Right atrium auricular region (tissue), 2 donors: ENCODE data around the gene EPPIN. TPM values are rescaled to one million over a fixed set of nuclear protein-coding genes. Genes with fewer than 3 reads are reported as not detected.
"Not testable (repeated sequence)": the region's sequence is repeated elsewhere in the genome, so short reads cannot be mapped to it uniquely, and the experiment has no call there.

ENCODE experiments used
- DNase-seq: peaks from one replicate; pipeline ENCODE4 v3.0.0-alpha.2; 2019; ENCODE audit warnings: low spot score
- H3K27ac ChIP-seq, 2 donors: fragments of 200-600 bp; sonication (generic); 1 replicate in 1 of 2; 2 replicates in 1 of 2; pipeline ENCODE4 v1.5.1; 2016 to 2019
- H3K27me3 ChIP-seq, 2 donors: fragments of 200-600 bp; sonication (generic); one replicate each; pipeline versions ENCODE4 v1.5.1 to v1.6.0; 2017 to 2019
- H3K36me3 ChIP-seq: fragments of 200-600 bp; sonication (generic); one replicate; pipeline ENCODE4 v1.5.1; 2016
- H3K4me1 ChIP-seq, 2 donors: fragments of 200-600 bp; sonication (generic); one replicate each; pipeline versions ENCODE4 v1.5.1 to v1.6.0; 2017 to 2019
- H3K4me3 ChIP-seq, 2 donors: fragments of 200-600 bp; sonication (generic); 1 replicate in 1 of 2; 2 replicates in 1 of 2; pipeline ENCODE4 v1.5.1; 2017 to 2019; ENCODE audit warnings: mild to moderate bottlenecking in 1 of 2, moderate library complexity in 1 of 2
- H3K9me3 ChIP-seq, 2 donors: fragments of 200-600 bp; sonication (generic); one replicate each; pipeline ENCODE4 v1.5.1; 2019
- CTCF ChIP-seq, 2 donors: fragments of 200-600 bp; sonication (generic); IDR thresholded peaks; one replicate each; pipeline ENCODE4 v1.5.1; 2019; ENCODE audit warnings: antibody characterized with exemption in 2 of 2
- total RNA-seq, 2 donors: library from RNA; depleted of rRNA; stranded (reverse); fragments of >200 nt; gene quantifications; one replicate each; pipeline ENCODE4 v1.1.0, GENCODE V29; 2016

The EPPIN gene
- total RNA-seq = not detected

DNA sequence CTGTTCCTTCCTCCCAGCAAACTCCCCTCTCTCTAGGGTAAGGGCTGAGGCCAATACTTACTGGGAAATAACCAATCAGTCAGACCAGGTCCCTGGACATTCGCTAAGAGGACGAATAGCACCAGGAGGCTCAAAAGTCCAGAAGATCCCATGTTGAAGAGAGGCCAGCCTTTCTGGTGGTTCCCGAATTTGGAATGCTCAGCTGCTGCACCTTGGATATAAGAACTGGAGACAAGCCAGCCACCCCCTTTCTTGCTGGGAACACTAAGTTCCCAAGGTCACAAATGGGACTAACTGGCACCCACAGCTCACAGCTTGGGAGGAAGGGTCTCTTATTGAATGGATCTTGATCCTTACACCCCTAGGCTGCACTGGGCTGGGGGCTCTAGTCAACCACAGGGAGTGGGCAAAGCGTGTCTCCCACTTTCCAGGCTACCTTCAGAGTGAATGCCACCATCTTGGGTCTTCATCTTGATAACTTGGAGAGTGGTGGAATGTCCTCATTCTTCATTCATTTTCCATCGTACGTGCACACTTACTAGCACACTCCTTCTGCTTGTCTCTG lies at the start of gene EPPIN:
TSS of gene EPPIN (minus strand) at position 196 of the 565 bp plus-strand sequence. CDS start at position 152, 44 bp downstream.
- H3K27ac ChIP-seq = no peak within 1 kb of the TSS
- no peak within 1 kb of the TSS for H3K4me3 ChIP-seq
- TF ChIP-seq CTCF (IDR thresholded peaks at IDR 0.05) = no peak
- no peaks in the 10 kb centered on the region for H3K9me3 ChIP-seq
- DNase-seq = no peak
- H3K4me1 ChIP-seq = no peaks in the 10 kb centered on the region
- no peaks in the 10 kb centered on the region for H3K36me3 ChIP-seq
- H3K27me3 ChIP-seq = no peaks in the 10 kb centered on the region

DNA sequence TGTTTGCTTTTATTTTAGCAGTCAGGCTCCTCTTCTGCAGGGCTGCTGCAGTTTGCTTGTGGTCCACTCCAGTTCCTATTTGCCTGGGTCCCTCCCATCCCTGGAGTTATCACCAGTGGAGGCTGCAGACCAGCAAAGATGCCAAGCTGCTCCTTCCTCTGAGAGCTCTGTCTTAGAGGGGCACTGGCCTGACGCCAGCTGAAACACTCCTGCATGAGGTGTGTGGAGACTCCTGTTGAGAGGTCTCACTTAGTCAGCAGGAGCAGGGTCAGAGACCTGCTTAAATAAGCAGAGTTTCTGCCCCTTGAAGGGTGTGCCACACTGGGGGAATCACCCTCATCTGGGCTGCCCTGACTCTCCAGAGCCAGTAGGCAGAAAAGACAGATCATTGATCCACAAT lies 48.0 kb upstream of the EPPIN start:
- DNase-seq = no peak
- TF ChIP-seq CTCF (IDR thresholded peaks at IDR 0.05) = no peak
- Histone ChIP-seq H3K9me3 (peaks cover 0 to 7% of the 10 kb centered on the region in 2 donors), H3K4me1 (no peaks in the 10 kb centered on the region), H3K27ac (no peak overlapping the region), H3K36me3 (no peaks in the 10 kb centered on the region), H3K27me3 (no peaks in the 10 kb centered on the region), H3K4me3 (no peak overlapping the region)

DNA sequence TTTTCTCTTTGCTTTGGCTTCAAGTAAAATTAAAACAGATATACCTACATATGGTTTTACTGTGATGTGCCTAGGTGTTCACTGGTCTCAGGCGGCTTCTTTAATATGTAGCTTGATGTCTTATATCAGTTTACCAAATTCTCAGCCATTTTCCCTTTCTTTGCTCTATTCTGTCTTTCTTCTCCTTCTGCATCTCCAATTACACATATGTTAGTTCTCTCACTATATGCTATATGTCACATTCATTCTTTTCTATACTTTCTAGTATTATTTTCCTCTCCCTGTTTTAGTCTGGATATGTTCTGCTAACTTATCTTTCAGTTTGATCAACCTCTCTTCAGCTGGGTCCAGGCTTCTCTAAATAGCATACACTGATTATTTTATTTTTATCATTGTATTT lies 46.3 kb upstream of the EPPIN start:
- no peak overlapping the region for H3K4me3 ChIP-seq
- no peak for TF ChIP-seq CTCF (IDR thresholded peaks at IDR 0.05)
- H3K4me1 ChIP-seq = no peaks in the 10 kb centered on the region
- H3K27me3 ChIP-seq = no peaks in the 10 kb centered on the region
- no peaks in the 10 kb centered on the region for H3K36me3 ChIP-seq
- peaks cover 0 to 7% of the 10 kb centered on the region in 2 donors for H3K9me3 ChIP-seq
- no peak for DNase-seq
- no peak overlapping the region for H3K27ac ChIP-seq

- H3K4me3 ChIP-seq = no peak overlapping the region
- DNase-seq = no peak
- TF ChIP-seq CTCF (IDR thresholded peaks at IDR 0.05) = peak in 1 of 2 donors; percentile 34
- H3K27me3 ChIP-seq = no peaks in the 10 kb centered on the region
- peaks cover 0 to 7% of the 10 kb centered on the region in 2 donors for H3K9me3 ChIP-seq
- H3K4me1 ChIP-seq = no peaks in the 10 kb centered on the region
- H3K27ac ChIP-seq = no peak overlapping the region
- H3K36me3 ChIP-seq = no peaks in the 10 kb centered on the region
These were observed 45.5 kb upstream of the EPPIN start for GRCh38 chr20:45592574-45593189.

DNA sequence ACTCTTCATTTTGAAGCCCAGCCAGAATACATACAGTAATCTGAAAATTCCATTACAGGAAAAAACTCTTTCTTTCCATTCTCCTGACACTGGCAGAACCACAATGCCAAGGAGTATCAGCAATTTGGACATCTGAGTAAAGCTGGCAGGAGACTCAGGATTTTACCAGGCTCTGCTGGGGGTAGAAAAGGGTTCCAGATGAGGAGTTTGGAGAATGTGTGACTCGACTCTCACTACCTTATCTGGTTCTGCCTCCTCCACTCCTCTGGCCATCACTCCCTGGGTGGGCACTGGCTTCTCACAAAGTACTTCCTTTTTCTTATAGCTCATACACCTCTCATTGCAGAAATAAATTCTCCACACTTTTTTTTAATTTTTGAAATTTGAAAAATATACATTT lies 42.5 kb upstream of the EPPIN start:
- TF ChIP-seq CTCF (IDR thresholded peaks at IDR 0.05) = no peak
- Histone ChIP-seq H3K27me3 (no peaks in the 10 kb centered on the region), H3K9me3 (peaks cover 0 to 7% of the 10 kb centered on the region in 2 donors), H3K4me1 (no peaks in the 10 kb centered on the region), H3K4me3 (no peak overlapping the region), H3K36me3 (no peaks in the 10 kb centered on the region), H3K27ac (no peak overlapping the region)
- no peak for DNase-seq

DNA sequence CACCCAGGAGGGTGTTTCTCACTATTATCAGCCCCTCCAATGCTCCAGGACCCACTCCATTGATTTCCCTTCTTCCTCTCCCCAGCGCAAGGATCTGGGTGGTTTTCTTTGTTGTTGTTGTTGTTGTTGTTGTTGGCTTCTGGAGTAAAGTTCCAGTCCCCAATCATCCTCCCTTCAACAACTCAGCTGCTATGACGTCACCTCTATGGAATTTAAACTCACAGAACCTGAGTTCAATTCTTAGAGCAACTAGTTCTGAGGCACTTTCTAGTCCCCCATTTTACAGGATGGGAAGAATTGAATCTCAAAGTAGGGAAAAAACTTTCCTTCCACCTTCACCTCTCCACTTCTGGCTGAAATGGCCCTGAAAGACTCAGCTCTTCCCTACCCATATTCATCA lies 41.6 kb upstream of the EPPIN start:
- no peaks in the 10 kb centered on the region for H3K27me3 ChIP-seq
- DNase-seq = no peak
- TF ChIP-seq CTCF (IDR thresholded peaks at IDR 0.05) = no peak
- H3K27ac ChIP-seq = no peak overlapping the region
- no peak overlapping the region for H3K4me3 ChIP-seq
- H3K4me1 ChIP-seq = no peaks in the 10 kb centered on the region
- H3K9me3 ChIP-seq = peaks cover 0 to 7% of the 10 kb centered on the region in 2 donors
- H3K36me3 ChIP-seq = no peaks in the 10 kb centered on the region

- not testable (repeated sequence) for H3K27ac ChIP-seq, H3K27me3 ChIP-seq, H3K4me3 ChIP-seq, H3K9me3 ChIP-seq, H3K4me1 ChIP-seq, DNase-seq, H3K36me3 ChIP-seq
These were observed 38.8 kb upstream of the EPPIN start for GRCh38 chr20:45585986-45586385.

DNA sequence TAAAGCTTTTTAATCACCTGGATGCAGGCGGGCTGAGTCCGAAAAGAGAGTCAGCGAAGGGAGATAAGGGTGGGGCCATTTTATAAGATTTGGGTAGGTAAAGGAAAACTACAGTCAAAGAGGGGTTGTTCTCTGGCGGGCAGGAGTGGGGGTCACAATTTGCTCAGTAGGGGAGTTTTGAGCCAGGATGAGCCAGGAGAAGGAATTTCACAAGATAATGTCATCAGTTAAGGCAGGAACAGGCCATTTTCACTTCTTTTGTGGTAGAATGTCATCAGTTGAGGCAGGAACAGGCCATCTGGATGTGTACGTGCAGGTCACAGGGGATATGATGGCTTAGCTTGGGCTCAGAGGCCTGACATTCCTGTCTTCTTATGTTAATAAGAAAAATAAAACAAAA lies 37.1 kb upstream of the EPPIN start:
- DNase-seq, H3K27ac ChIP-seq, H3K9me3 ChIP-seq, H3K4me1 ChIP-seq, H3K27me3 ChIP-seq, H3K36me3 ChIP-seq, H3K4me3 ChIP-seq: not testable (repeated sequence)
